Stimulated activated naive CD8-positive, alpha-beta T cell treated with anti-CD3 and anti-CD28 coated beads, Interleukin-15, amount 100 ng/mL, for 72 hours (primary cell): ENCODE data around the gene CAPN8.

Experiments used
- ATAC-seq: fragments of 150-1000 bp; cut with Tn5 transposase; 2 replicates; pipeline ENCODE4 v1.10.0; 2021; ENCODE audit warnings: mild to moderate bottlenecking, moderate library complexity
- DNase-seq, 2 donors: peaks; one replicate each; pipeline ENCODE4 v3.0.0; 2021 to 2022
- H3K27ac Mint-ChIP-seq, 2 donors: one replicate each; pipeline ENCODE4 v1.8.0; 2022; ENCODE audit warnings: mild to moderate bottlenecking in 2 of 2, mixed read lengths in 2 of 2, moderate library complexity in 2 of 2
- H3K27me3 Mint-ChIP-seq: one replicate; pipeline ENCODE4 v1.8.0; 2022; ENCODE audit warnings: mixed read lengths
- H3K4me1 Mint-ChIP-seq: one replicate; pipeline ENCODE4 v1.8.0; 2022; ENCODE audit warnings: mild to moderate bottlenecking, mixed read lengths
- H3K4me3 Mint-ChIP-seq, 2 donors: one replicate each; pipeline ENCODE4 v1.8.0; 2022; ENCODE audit warnings: mild to moderate bottlenecking in 2 of 2, mixed read lengths in 2 of 2, moderate library complexity in 1 of 2
- H3K9me3 Mint-ChIP-seq, 2 donors: one replicate each; pipeline ENCODE4 v1.8.0; 2022; ENCODE audit warnings: mixed read lengths in 2 of 2

The CAPN8 gene

DNA sequence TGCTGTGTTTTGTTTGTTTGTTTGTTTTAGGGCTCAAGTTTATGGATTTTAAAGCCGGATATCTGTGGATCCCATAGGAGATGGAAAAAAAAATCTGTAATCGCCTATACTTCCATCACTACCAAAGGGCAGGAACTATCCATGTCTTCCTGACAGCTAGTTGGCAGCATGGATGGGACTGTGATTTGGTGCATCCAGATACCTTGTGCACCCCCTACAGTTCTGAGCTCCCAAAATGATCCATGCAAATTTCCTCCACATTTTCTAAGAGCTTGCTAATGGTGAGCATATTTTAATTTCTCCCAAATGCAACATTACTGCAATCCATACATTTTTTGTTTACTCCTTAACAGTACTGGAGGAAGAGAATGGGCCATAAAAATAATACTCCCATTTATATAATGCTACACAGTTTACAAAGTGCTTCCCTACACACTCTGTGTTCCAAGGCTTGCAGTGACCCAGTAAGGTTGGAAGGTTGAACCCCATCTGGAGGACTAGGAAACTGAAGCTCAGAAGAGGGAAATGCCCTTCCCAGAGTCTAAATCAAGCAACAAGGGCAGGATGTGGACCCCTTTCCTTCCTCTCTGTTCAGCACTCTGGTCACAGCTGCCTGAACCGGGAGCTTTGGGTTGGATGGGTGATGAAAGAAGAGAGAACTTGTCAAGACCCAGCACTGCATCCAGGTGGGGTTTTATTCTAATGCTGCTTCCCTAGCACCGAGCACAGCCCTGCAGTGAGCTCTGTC, 48.0 kb downstream of the CAPN8 start:
- Mint-ChIP-seq H3K27ac (no peak overlapping the region), H3K4me1 (no peaks in the 10 kb centered on the region), H3K9me3 (no peaks in the 10 kb centered on the region), H3K4me3 (no peak overlapping the region), H3K27me3 (no peaks in the 10 kb centered on the region)
- no peak for DNase-seq
- ATAC-seq = no peak

- DNase-seq = no peak
- ATAC-seq = no peak
- Mint-ChIP-seq H3K27ac (no peak overlapping the region), H3K4me1 (no peaks in the 10 kb centered on the region), H3K27me3 (no peaks in the 10 kb centered on the region), H3K4me3 (no peak overlapping the region), H3K9me3 (no peaks in the 10 kb centered on the region)
Observed at GRCh38 chr1:223616586-223616985, 48.9 kb downstream of the CAPN8 start.

GRCh38 chr1:223611936-223612335, 53.6 kb downstream of the CAPN8 start:
- Mint-ChIP-seq H3K27ac (no peak overlapping the region), H3K9me3 (no peaks in the 10 kb centered on the region), H3K4me3 (no peak overlapping the region), H3K27me3 (no peaks in the 10 kb centered on the region), H3K4me1 (no peaks in the 10 kb centered on the region)
- no peak for ATAC-seq
- DNase-seq = no peak

DNA sequence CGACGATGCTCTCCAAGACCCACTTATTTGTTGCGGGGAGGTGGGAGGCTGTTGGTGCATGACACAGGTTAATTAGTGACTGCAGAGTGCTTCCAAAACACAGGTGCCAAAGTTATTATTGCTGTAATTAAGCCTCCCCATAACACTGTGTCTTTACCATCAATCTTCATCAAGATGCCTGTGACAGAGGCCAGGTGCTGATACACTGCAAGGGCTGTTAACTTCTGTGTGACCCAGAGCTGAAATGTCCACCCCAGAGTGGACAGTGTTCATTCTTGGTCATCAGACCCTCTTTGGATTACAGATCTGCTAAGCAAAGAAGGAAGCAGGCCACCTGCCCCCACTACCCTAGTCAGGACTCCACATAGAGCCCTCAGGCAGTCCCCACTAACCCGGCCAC, 55.5 kb downstream of the CAPN8 start:
- ATAC-seq (no peak), DNase-seq (no peak)
- H3K27ac Mint-ChIP-seq = no peak overlapping the region
- H3K9me3 Mint-ChIP-seq = no peaks in the 10 kb centered on the region
- H3K4me3 Mint-ChIP-seq = no peak overlapping the region
- no peaks in the 10 kb centered on the region for H3K27me3 Mint-ChIP-seq
- no peaks in the 10 kb centered on the region for H3K4me1 Mint-ChIP-seq

DNA sequence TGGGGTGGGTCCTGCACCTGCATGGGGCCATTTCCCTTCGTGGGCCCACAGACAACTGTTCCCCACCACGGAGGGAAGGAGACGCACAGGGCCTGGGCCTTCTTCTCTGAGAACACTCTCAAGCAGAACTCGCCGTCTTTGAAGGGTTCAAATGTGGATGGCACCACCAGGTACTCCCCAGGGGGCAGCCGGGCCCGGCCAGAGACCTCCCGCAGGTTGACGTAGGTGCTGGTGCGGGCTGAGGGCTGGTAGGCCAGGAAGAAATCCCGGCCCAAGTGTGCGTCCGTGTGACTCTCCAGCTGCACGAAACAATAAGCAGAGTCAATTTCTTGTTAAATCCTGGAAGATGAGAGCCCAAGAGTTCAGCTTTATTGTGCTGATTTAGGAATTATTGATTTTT, 56.4 kb downstream of the CAPN8 start:
- Mint-ChIP-seq H3K27ac (no peak overlapping the region), H3K27me3 (no peaks in the 10 kb centered on the region), H3K4me3 (no peak overlapping the region), H3K9me3 (no peaks in the 10 kb centered on the region), H3K4me1 (no peaks in the 10 kb centered on the region)
- no peak for ATAC-seq
- DNase-seq = no peak

GRCh38 chr1:223558512-223558911, 107.0 kb downstream of the CAPN8 start:
- H3K4me1 Mint-ChIP-seq = no peaks in the 10 kb centered on the region
- ATAC-seq = no peak
- no peak overlapping the region for H3K27ac Mint-ChIP-seq
- H3K9me3 Mint-ChIP-seq = no peaks in the 10 kb centered on the region
- H3K27me3 Mint-ChIP-seq = no peaks in the 10 kb centered on the region
- no peak overlapping the region for H3K4me3 Mint-ChIP-seq
- DNase-seq = no peak

DNA sequence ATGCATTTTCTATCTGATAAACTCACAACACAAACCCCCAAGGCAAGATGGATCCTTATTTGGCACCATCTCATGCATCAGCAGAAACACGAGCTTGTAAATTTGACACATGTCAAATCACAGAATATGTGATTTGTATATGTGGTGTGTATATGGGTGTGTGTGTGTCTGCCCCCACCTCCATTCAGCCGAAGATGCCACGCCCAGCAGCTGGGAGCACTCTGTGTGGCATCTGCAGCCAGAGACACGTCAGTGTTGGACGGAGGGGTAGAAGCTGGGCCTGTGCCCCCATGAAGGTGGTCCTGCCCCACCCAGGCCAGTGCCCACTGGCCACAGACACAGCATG, 108.4 kb downstream of the CAPN8 start:
- peak; percentile 33 for ATAC-seq
- no peak overlapping the region for H3K27ac Mint-ChIP-seq
- H3K9me3 Mint-ChIP-seq = no peaks in the 10 kb centered on the region
- H3K4me1 Mint-ChIP-seq = no peaks in the 10 kb centered on the region
- H3K27me3 Mint-ChIP-seq = no peaks in the 10 kb centered on the region
- no peak for DNase-seq
- no peak overlapping the region for H3K4me3 Mint-ChIP-seq

- ATAC-seq (peak; percentile 82), DNase-seq (peak; percentile 52 to 57)
- Mint-ChIP-seq H3K4me3 (no peak overlapping the region), H3K27me3 (no peaks in the 10 kb centered on the region), H3K4me1 (no peaks in the 10 kb centered on the region), H3K27ac (no peak overlapping the region), H3K9me3 (no peaks in the 10 kb centered on the region)
Observed at GRCh38 chr1:223556414-223557129, 108.9 kb downstream of the CAPN8 start.

- no peak overlapping the region for H3K27ac Mint-ChIP-seq
- ATAC-seq = no peak
- DNase-seq = no peak
- H3K4me1 Mint-ChIP-seq = peaks cover 8% of the 10 kb centered on the region
- no peak overlapping the region for H3K4me3 Mint-ChIP-seq
- no peaks in the 10 kb centered on the region for H3K27me3 Mint-ChIP-seq
- peaks cover 0 to under 1% of the 10 kb centered on the region in 2 donors for H3K9me3 Mint-ChIP-seq
Observed at GRCh38 chr1:223553957-223554356, 111.5 kb downstream of the CAPN8 start.

DNA sequence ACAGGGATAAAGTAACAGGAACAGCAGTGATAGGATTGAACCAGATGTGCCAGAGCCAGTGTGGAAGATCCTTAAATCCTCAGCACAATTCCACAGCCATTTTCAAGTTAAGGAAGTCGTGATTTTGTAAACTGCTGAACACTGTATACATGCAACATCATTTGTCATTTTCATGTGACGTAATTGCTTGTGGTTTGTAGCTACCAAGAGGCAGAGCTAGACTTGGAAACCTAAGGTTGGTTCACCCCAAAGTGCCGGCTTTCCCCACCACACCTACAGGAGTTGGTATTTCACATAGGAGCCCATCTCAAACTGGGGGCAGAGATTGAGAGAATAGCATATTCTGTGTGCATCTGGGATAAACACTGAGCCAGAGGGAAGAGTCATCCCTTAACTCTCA, 113.9 kb downstream of the CAPN8 start:
- Mint-ChIP-seq H3K27ac (no peak overlapping the region), H3K27me3 (no peaks in the 10 kb centered on the region)

GRCh38 chr1:223549740-223550139, 115.8 kb downstream of the CAPN8 start:
- DNase-seq (no peak), ATAC-seq (no peak)
- H3K4me1 Mint-ChIP-seq = peaks cover 8% of the 10 kb centered on the region
- no peak overlapping the region for H3K4me3 Mint-ChIP-seq
- H3K27me3 Mint-ChIP-seq = no peaks in the 10 kb centered on the region
- H3K27ac Mint-ChIP-seq = no peak overlapping the region
- H3K9me3 Mint-ChIP-seq = peaks cover 5 to 11% of the 10 kb centered on the region in 2 donors

More for the DNA sequence above, 113.9 kb downstream of the CAPN8 start:
- peaks cover 5 to 11% of the 10 kb centered on the region in 2 donors for H3K9me3 Mint-ChIP-seq
- H3K4me1 Mint-ChIP-seq = peaks cover 8% of the 10 kb centered on the region
- no peak for ATAC-seq
- no peak overlapping the region for H3K4me3 Mint-ChIP-seq
- DNase-seq = no peak

DNA sequence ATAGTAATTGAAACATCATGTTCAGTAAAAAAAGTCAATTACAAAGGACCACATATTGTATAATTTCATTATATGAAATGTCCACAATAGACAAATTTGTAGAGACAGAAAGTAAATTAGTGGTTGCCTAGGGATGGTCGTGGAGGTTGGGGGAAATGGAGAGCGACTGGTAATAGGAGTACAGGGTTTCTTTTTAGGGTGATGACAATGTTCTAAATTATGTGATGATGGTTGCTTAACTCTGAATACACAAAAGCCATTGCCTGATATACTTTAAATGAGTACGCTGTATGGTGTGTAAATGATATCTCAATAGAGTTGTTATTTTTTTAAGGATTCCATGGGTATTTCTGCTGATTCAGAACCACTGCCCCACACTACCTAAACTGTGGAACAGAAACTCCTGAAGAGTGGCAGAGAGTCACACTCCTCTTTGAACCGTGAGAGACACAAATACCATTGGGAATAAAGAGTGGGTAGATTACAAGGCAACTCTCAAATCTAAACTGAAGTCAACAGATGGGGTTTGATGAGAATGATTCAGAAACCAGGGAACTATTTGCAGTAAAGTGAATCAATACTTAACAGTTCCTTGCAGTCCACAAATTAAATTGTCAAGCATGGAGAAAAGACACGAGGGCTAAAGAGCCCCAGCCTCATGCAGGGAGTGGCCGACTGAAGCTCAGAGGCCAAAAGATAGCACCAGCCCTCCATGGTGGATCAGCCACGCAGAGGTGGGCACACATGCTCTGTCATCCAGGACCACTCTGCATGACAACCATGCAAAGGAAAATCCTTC, 118.0 kb downstream of the CAPN8 start:
- no peaks in the 10 kb centered on the region for H3K27me3 Mint-ChIP-seq
- no peak overlapping the region for H3K27ac Mint-ChIP-seq
- DNase-seq (no peak), ATAC-seq (no peak)
- H3K4me1 Mint-ChIP-seq = peaks cover 8% of the 10 kb centered on the region
- H3K4me3 Mint-ChIP-seq = no peak overlapping the region
- peaks cover 5 to 11% of the 10 kb centered on the region in 2 donors for H3K9me3 Mint-ChIP-seq

DNA sequence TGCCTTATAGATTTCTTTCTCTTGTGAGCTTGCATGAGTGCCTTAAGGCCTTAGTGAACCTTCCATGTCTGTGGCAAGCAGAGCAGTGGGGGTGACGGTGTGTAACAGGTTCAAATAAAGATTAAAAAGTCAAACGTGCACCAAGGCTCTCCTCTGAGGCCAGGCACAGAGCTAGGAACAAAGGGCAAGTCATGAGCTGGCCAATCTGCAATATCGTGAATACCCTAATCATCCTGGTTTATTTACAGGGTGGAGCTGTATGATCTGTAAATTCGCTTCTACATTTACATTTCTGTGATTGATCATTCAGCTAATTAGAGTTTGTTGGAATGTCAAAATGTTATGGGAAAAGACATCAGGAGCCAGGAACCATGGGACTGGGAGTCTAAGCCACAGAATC, 120.2 kb downstream of the CAPN8 start:
- Mint-ChIP-seq H3K27me3 (no peaks in the 10 kb centered on the region), H3K4me1 (peaks cover 2% of the 10 kb centered on the region), H3K9me3 (peaks cover 5 to 11% of the 10 kb centered on the region in 2 donors), H3K4me3 (no peak overlapping the region), H3K27ac (no peak overlapping the region)
- ATAC-seq (no peak), DNase-seq (no peak)

- ATAC-seq = no peak
- no peak overlapping the region for H3K4me3 Mint-ChIP-seq
- DNase-seq = no peak
- no peaks in the 10 kb centered on the region for H3K4me1 Mint-ChIP-seq
- no peaks in the 10 kb centered on the region for H3K27me3 Mint-ChIP-seq
- no peak overlapping the region for H3K27ac Mint-ChIP-seq
- peaks cover 5 to 7% of the 10 kb centered on the region in 2 donors for H3K9me3 Mint-ChIP-seq
Observed at GRCh38 chr1:223543560-223543959, 121.9 kb downstream of the CAPN8 start.

DNA sequence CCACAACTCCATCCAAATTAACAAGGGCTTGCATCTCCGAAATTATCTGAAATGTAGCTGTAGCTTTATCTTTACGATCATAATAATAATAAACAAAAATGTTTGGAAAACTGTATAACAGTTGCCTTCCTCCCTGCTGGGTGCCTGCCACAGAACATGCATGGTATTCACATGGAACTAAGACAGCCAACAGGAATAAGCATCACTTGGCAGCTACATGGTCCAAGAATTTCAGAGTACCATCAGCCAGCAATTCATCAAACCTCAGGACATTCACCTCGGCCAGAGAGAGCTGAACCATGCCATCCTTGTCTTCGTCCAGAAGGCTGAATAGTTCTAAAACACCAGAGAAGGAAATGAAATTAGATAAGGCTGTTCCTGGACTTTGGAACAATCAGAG, 122.7 kb downstream of the CAPN8 start:
- Mint-ChIP-seq H3K27ac (no peak overlapping the region), H3K9me3 (peaks cover 0 to 1% of the 10 kb centered on the region in 2 donors), H3K4me1 (no peaks in the 10 kb centered on the region), H3K27me3 (no peaks in the 10 kb centered on the region), H3K4me3 (no peak overlapping the region)
- no peak for DNase-seq
- ATAC-seq = no peak
